Epithelial cell of prostate (primary cell): Measurements from ENCODE around the gene OR7C1.
A peak's percentile ranks its signal among the peaks of the same experiment; 100 is the strongest.
"Not testable (repeated sequence)": the region's sequence is repeated elsewhere in the genome, so short reads cannot be mapped to it uniquely, and the experiment has no call there.

Experiments
- DNase-seq: peaks from one replicate; pipeline ENCODE4 v3.0.0-alpha.2; 2011; ENCODE audit warnings: low read depth, low spot score
- H3K27ac ChIP-seq: fragments of 450-650 bp; 2 replicates; pipeline ENCODE4 v1.5.1; 2017; ENCODE audit warnings: mild to moderate bottlenecking

The OR7C1 gene

DNA sequence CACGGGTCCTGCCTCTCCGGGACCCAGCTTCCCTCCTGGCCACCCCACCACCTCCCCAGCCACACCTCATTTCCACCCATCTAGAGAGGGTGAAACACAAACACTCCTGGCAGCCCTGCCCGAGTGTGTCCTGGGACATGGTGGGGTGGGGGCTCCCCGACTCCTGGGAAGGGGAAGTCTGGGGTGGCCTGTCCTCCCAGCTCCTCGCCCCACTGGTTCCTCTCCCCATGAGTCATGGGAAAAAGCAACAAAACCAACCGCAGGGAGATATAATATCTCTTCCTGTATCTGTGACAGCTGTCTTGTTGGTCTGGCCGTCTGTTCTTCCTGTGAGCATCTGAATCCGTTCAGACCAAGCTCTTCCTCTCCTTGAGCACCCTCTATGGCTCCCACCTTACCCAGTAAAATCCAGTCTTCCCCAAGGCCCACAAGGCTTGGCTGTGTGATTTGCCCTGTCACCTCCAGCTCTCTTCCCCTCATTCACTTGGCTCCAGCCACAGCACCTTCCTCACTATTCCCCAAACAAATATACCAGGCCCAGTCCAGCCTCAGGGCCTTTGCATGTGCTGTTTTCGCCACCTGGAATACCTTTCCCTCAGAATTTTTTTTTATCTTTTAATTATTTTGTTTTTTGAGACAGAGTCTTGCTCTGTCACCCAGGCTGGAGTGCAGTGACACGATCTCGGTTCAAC lies 49.7 kb downstream of the OR7C1 start:
- H3K27ac ChIP-seq: peak overlapping the region; percentile 58
- peak; percentile 63 for DNase-seq

GRCh38 chr19:14784730-14785101 lies 50.3 kb downstream of the OR7C1 start:
- DNase-seq: peak; percentile 33
- H3K27ac ChIP-seq: peak overlapping the region; percentile 58

DNA sequence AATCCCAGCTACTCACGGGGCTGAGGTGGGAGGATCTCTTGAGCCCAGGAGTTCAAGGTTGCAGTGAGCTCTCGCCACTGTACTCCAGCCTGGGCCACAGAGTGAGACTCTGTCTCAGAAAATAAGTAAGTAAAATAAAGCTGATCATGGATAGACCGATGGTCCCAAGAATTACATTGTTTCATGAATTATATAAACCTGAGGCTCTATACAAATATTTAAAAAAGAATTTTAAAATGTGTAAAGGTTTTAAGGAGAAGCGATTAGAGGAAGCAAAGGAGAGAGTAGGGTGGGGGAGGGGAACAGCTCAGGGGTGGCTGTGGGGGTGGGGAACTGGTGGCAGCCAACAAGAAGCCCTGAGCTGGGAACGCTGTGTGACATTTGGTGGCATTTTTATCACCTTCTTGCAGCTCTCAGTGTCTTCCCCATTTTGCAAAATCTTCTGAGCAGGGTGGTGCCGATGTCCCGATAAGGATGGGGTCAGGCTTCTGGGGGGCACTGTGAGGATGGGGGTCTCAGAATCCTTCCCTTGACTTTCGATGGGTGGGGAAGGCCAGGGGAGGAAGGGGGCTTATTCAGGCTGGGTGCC lies 51.5 kb downstream of the OR7C1 start:
- DNase-seq, H3K27ac ChIP-seq: not testable (repeated sequence)

DNA sequence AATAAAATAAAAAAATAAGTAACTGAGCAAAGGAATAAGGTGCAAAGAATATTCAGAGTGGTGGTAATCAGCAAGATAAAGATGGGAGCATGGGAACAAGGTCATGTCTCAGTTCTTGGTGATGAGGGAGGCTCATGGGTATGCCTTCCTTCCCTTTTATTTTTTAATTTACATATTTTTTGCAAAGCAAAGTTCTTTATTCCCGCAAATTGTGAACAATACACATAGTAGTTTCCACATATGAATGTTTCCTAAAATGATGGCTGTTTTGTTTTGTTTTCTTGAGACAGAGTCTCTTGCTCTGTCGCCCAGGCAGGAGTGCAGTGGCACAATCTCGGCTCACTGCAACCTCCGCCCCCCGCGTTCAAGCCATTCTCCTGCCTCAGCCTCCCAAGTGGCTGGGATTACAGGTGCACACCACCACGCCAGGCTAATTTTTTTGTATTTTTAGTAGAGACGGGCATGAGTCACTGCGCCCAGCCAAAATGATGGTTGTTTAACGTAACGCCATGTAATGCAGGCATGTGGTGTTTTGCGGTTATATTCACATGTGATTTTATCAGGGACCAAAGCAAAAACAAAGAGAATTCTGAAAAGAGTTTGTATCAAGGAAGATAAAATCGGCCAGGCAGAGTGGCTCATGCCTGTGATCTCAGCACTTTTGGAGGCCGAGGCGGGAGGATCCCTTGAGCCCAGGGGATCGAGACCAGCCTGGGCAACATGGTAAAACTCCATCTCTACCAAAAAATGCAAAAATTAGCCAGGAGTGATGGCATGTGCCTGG lies 52.2 kb downstream of the OR7C1 start:
- no peak overlapping the region for H3K27ac ChIP-seq
- DNase-seq: no peak

DNA sequence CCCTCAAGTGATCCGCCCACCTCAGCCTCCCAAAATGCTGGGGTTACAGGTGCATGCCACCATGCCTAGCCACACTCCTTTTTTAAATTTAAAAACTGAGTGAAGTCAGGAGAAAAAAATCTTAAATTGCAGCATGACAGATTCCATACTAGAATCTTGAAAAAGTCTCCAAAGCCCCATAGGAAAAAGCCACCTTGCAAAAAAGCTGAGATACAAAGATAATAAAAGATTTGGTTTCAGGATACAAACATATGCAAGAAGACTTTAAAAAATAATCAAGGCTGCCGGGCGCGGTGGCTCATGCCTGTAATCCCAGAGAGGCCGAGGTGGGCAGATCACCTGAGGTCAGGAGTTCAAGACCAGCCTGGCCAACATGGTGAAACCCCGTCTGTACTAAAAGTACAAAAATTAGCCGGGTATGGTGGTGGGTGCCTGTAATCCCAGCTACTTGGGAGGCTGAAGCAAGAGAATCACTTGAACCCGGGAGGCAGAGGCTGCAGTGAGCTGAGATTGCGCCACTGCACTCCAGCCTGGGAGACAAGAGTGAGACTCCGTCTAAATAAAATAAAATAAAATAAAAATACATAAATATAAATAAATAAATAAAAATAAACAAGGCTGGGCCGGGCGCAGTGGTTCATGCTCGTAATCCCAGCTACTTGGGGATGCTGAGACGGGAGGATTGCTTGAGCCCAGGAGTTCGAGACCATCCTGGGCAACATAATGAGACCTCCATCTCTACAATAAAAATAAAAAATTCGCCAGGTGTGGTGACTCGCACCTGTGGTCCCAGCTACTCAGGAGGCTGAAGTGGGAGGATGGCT lies 53.1 kb downstream of the OR7C1 start:
- H3K27ac ChIP-seq, DNase-seq: not testable (repeated sequence)

GRCh38 chr19:14780622-14781225 lies 54.3 kb downstream of the OR7C1 start:
- DNase-seq, H3K27ac ChIP-seq: not testable (repeated sequence)

DNA sequence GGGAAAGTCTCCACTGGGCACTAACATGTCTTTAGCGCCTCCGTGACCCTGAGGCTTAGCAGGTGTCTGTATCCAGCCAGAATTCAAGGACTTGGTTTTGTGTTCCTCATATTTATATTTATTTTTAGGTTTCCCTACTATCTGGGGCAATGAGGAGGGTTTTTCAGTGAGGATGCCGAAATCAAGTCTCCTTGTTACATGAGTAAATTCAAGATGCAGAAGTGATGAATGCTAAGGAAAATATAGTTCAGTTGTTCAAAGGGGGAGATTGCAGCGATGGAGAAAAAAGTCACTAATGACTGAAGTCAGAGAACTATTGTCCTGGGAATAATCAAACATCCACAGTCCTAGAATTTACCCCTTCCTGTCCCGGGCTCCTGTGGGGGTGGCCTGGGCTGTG lies 55.8 kb downstream of the OR7C1 start:
- H3K27ac ChIP-seq: no peak overlapping the region
- no peak for DNase-seq

GRCh38 chr19:14778110-14778845 lies 56.7 kb downstream of the OR7C1 start, which contains the start of gene ADGRE2:
Gene ADGRE2, minus strand, starts transcription at chr19:14778560. Its CDS starts 1,804 bp downstream, at chr19:14776756.
- DNase-seq, H3K27ac ChIP-seq: not testable (repeated sequence)

GRCh38 chr19:14777645-14778044 lies 57.3 kb downstream of the OR7C1 start:
- H3K27ac ChIP-seq, DNase-seq: not testable (repeated sequence)

DNA sequence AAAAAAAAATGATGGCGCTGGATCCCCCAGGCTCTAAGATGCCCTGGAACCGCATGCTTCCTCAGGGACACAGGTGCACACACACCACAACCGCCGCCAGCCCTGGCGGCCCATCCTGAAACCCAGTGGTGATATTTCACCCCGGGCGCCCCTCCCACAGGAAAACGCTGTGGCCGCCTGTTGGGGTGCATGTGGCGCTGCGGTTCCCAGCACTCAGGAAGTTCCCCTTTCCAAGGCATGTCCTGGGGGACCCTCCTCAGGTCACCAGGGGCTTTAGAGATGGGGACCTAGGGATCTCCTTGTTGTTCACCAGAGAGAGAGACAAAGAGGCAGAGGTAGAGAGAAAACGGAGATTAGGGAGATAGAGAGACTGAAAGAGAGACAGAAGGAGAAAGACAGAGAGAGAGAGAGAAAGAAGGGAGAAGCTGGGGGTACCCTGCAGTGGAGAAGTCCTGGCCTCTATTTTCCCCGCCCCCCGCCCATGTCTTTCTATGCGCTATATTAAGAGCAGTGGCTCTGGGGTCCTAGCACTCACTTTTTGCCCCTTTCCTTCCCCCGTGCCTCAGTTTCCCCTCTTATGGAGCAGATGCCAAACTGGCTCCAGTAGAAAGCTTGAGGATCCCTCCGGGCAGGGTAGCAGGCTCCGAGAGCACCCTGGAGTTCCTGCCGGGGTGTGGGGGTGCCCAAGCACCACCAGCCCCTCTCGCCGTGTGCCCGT lies 59.0 kb downstream of the OR7C1 start:
- no peak overlapping the region for H3K27ac ChIP-seq
- DNase-seq: no peak

DNA sequence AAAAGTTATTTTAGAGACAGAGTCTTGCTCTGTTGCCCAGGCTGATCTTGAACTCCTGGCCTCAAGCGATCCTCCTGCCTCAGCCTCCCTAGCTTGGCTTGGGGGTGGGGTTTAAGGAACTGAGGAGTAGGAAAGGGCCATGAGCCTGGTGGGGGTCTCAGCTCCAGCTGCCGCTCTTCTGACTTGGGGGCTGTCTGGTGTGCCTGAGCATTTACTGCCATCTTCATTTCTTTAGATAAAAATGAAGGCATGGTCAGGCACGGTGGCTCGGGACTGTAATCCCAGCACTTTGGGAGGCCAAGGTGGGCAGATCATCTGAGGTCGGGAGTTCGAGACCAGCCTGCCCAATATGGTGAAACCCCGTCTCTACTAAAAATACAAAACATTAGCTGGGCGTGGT lies 59.7 kb downstream of the OR7C1 start:
- not testable (repeated sequence) for DNase-seq, H3K27ac ChIP-seq

DNA sequence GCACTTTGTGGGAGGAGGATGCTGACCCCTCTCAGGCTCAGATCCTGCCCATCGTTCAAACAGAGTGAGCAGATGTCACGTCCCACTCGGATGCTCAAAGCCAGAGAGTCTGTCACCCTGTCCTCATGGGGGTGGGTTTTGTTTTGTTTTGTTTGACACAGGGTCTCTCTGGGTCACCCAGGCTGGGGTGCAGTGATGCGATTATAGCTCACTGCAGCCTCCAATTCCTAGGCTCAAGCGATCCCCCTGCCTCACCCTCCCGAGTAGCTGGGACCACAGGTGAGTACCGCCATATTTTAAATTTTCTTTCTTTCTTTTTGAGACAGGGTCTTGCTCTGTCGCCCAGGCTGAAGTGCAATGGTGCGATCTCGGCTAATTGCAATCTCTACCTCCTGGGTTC lies 60.6 kb downstream of the OR7C1 start:
- no peak overlapping the region for H3K27ac ChIP-seq
- no peak for DNase-seq

GRCh38 chr19:14773722-14774121 lies 61.3 kb downstream of the OR7C1 start:
- DNase-seq, H3K27ac ChIP-seq: not testable (repeated sequence)

DNA sequence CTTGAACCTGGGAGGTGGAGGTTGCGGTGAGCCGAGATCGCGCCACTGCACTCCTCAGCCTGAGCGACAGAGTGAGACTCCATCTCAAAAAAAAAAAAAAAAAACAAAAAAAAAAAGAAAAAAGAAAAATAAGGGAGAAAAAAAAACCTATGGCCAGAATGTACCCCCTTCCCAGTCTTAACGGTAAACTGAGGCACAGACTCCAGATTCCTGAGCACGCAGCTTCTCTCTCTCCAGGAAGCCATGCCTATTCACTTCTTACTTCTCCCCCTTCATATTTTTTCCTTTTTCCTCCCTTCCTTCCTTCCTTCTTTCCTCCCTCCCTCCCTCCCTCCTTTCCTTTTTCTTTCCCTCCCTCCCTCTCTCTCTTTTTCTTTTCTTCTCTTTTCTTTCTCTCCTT lies 62.0 kb downstream of the OR7C1 start:
- DNase-seq: no peak
- no peak overlapping the region for H3K27ac ChIP-seq

DNA sequence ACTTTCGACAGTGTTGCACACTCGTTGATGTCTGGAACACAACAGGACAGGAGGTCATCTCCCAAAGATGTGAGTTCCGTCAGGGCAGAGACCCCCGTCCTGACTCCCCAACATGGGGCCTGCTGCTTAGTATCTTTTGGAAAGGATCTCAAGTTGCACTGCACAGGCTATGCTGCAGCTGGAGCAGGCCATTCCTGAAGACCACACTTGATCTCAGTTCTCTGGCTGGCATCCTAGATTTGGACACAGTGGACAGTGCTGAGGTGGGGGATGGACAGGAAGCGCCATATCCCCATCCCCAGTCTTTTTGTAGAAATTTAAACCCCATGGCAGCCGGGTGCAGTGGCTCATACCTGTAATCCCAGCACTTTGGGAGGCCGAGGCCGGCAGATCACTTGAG lies 62.5 kb downstream of the OR7C1 start:
- no peak overlapping the region for H3K27ac ChIP-seq
- DNase-seq: no peak

- no peak overlapping the region for H3K27ac ChIP-seq
- no peak for DNase-seq
These were observed 63.8 kb downstream of the OR7C1 start for GRCh38 chr19:14770944-14771839.

DNA sequence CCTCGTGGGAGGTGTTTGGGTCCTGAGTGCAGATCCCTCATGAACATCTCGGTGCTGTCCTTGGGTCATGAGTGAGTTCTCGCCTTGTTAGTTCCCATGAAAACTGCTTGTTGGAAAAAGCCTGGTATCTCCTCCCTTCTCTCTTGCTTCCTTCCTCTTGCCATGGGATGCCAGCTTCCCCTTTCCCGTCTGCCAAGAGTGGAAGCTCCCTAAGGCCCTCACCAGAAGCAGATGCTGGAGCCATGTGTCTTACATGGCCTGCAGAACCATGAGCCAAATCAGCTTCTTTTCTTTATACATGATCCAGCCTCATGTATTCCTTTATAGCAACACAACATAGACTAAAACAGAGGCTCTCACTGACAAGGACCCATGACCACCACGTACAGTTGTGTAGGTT lies 64.8 kb downstream of the OR7C1 start:
- H3K27ac ChIP-seq: no peak overlapping the region
- no peak for DNase-seq

DNA sequence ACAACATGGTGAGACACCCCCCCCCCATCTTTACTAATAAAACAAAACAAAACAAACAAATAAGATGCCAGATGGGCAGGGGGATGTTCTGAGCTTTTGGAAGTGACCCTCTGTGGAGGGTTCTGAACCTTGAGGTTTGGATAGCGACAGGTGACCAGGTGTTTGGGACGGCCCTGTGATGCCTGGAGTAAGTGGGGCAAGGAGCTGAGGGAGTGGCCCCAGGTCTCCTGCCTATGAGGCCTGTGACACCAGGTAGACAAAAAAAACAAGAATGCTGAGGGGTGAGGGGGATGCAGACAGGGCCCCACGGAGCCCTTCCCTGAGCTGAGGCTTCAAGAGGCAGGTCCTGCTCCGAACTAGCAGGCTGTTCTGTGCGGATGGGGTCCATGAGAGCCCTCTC lies 65.8 kb downstream of the OR7C1 start:
- no peak overlapping the region for H3K27ac ChIP-seq
- DNase-seq: no peak
